Endodermal cell (in vitro differentiated cells): ENCODE results near the gene OR5K2. TPM values are rescaled to one million over a fixed set of nuclear protein-coding genes. Genes with fewer than 3 reads are reported as not detected.

Experiments
- DNase-seq: peaks from one replicate; pipeline ENCODE4 v3.0.0-alpha.2; 2017
- H3K27ac ChIP-seq: 2 replicates; pipeline ENCODE4 v1.5.1; 2013; ENCODE audit warnings: mild to moderate bottlenecking, low read depth, low read length, moderate library complexity
- H3K27me3 ChIP-seq: 2 replicates; pipeline ENCODE4 v1.6.1; 2013; ENCODE audit warnings: mild to moderate bottlenecking, low read length, moderate library complexity; ENCODE audit not compliant: insufficient read depth, control insufficient read depth, poor library complexity, severe bottlenecking
- H3K36me3 ChIP-seq: 2 replicates; pipeline ENCODE4 v1.7.0; 2013; ENCODE audit warnings: mild to moderate bottlenecking, low read length, moderate library complexity; ENCODE audit not compliant: control insufficient read depth, insufficient read depth
- H3K4me1 ChIP-seq: one replicate; pipeline ENCODE4 v1.7.0; 2013; ENCODE audit warnings: low read length; ENCODE audit not compliant: control insufficient read depth, insufficient read depth
- H3K4me3 ChIP-seq: 2 replicates; pipeline ENCODE4 v1.5.1; 2013; ENCODE audit warnings: mild to moderate bottlenecking, low read length, moderate library complexity
- H3K9ac ChIP-seq: 2 replicates; pipeline ENCODE4 v1.6.1; 2013; ENCODE audit warnings: mild to moderate bottlenecking, low read length, moderate library complexity; ENCODE audit not compliant: poor library complexity, severe bottlenecking; ENCODE audit errors: extremely low read depth
- H3K9me3 ChIP-seq: 2 replicates; pipeline ENCODE4 v1.6.1; 2013; ENCODE audit warnings: mild to moderate bottlenecking, low read length, moderate library complexity; ENCODE audit not compliant: control insufficient read depth
- H3K27ac Mint-ChIP-seq: 2 replicates; pipeline ENCODE4 v1.8.0; 2020; ENCODE audit warnings: mixed read lengths
- H3K27me3 Mint-ChIP-seq: 2 replicates; pipeline ENCODE4 v1.8.0; 2021; ENCODE audit warnings: mild to moderate bottlenecking, mixed read lengths; ENCODE audit not compliant: insufficient read depth
- H3K36me3 Mint-ChIP-seq: 2 replicates; pipeline ENCODE4 v1.8.0; 2020; ENCODE audit warnings: low read depth, mixed read lengths
- H3K4me1 Mint-ChIP-seq: 2 replicates; pipeline ENCODE4 v1.8.0; 2020; ENCODE audit warnings: mixed read lengths
- H3K4me3 Mint-ChIP-seq: 2 replicates; pipeline ENCODE4 v1.8.0; 2020; ENCODE audit warnings: mild to moderate bottlenecking, moderate library complexity, mixed read lengths
- H3K9me3 Mint-ChIP-seq: 2 replicates; pipeline ENCODE4 v1.8.0; 2020; ENCODE audit warnings: mild to moderate bottlenecking, mixed read lengths
- CTCF ChIP-seq: fragments of 200-600 bp; sonication (generic); conservative IDR thresholded peaks from 2 replicates; pipeline ENCODE4 v1.5.0; 2021; ENCODE audit warnings: antibody characterized with exemption, mild to moderate bottlenecking
- WGBS, 2 experiments: methylation state at CpG; one replicate each; pipeline versions ENCODE4 v1.1.5 to v1.1.7; 2013; ENCODE audit warnings: missing lambda C conversion rate in 2 of 2, mixed read lengths in 1 of 2; ENCODE audit not compliant: insufficient coverage in 1 of 2, insufficient read length in 1 of 2; 5-methylcytosine and 5-hydroxymethylcytosine counted together
- long read RNA-seq, 4 experiments: library from polyadenylated mRNA in 2 of 4; library from RNA in 1 of 4; library from capped mRNA in 1 of 4; stranded (forward) in 3 of 4; unstranded in 1 of 4; transcript quantifications; one replicate each; pipeline ENCODE4 v2.0.0, GENCODE V29; 2020 to 2021; ENCODE audit warnings: inconsistent platforms in 1 of 4
- polyA plus RNA-seq, 2 experiments: library from polyadenylated mRNA; stranded (reverse); fragments of 50-300 nt; gene quantifications; one replicate each; pipeline ENCODE4 v1.2.3, GENCODE V29; 2013
- total RNA-seq, 2 donors: library from RNA; stranded (reverse); fragmentation: NEBNext Ultra II Directional in 1 of 2; extraction: Animal tissue kit (Norgen Biotek cat#: 25700) in 1 of 2; gene quantifications; 2 replicates in 1 of 2; 3 replicates in 1 of 2; pipeline ENCODE4 v1.2.1, GENCODE V29; 2021

Gene OR5K2
- total RNA-seq: not detected
- not detected for polyA plus RNA-seq (2013, experiment 1 of 2)
- not detected for polyA plus RNA-seq (2013, experiment 2 of 2)
- long read RNA-seq, experiment 1: 0 reads
- long read RNA-seq, experiment 2: 0 reads
- long read RNA-seq, experiment 3: 0 reads
- long read RNA-seq, experiment 4: 0 reads

GRCh38 chr3:98497381-98497780, at the start of gene OR5K2:
Gene OR5K2 (plus strand): TSS chr3:98497681. CDS start chr3:98497681, 0 bp downstream.
- WGBS, 2 experiments: 81% methylated on average over 2 of the region's 2 CpGs; no CpG with 5 or more reads in 1 of the 2 experiments
- Mint-ChIP-seq H3K4me3 (no peak within 1 kb of the TSS), H3K9me3 (no peaks in the 10 kb centered on the region), H3K4me1 (no peaks in the 10 kb centered on the region), H3K27ac (no peak within 1 kb of the TSS), H3K36me3 (no peaks in the 10 kb centered on the region), H3K27me3 (no peaks in the 10 kb centered on the region)
- H3K9ac ChIP-seq: no peak within 1 kb of the TSS
- no peaks in the 10 kb centered on the region for H3K27me3 ChIP-seq
- TF ChIP-seq CTCF: no peak
- DNase-seq: no peak
- no peaks in the 10 kb centered on the region for H3K36me3 ChIP-seq
- no peak within 1 kb of the TSS for H3K27ac ChIP-seq
- H3K9me3 ChIP-seq: no peaks in the 10 kb centered on the region
- H3K4me3 ChIP-seq: no peak within 1 kb of the TSS
- H3K4me1 ChIP-seq: no peaks in the 10 kb centered on the region

- Histone ChIP-seq H3K36me3 (no peaks in the 10 kb centered on the region), H3K9ac (no peak overlapping the region), H3K9me3 (no peaks in the 10 kb centered on the region), H3K4me1 (no peaks in the 10 kb centered on the region), H3K27ac (no peak overlapping the region), H3K4me3 (no peak overlapping the region), H3K27me3 (no peaks in the 10 kb centered on the region)
- no peaks in the 10 kb centered on the region for H3K27me3 Mint-ChIP-seq
- no peak overlapping the region for H3K27ac Mint-ChIP-seq
- H3K4me1 Mint-ChIP-seq: no peaks in the 10 kb centered on the region
- no peaks in the 10 kb centered on the region for H3K9me3 Mint-ChIP-seq
- no peak for TF ChIP-seq CTCF
- no peak overlapping the region for H3K4me3 Mint-ChIP-seq
- WGBS, 2 experiments: 92 to 100% methylated on average over 1 to 6 of the region's 7 CpGs
- no peak for DNase-seq
- H3K36me3 Mint-ChIP-seq: no peaks in the 10 kb centered on the region
These were observed 47.8 kb upstream of the OR5K2 start for GRCh38 chr3:98449606-98450193.

GRCh38 chr3:98450372-98450771, 47.1 kb upstream of the OR5K2 start:
- Histone ChIP-seq H3K36me3 (no peaks in the 10 kb centered on the region), H3K27ac (no peak overlapping the region), H3K9ac (no peak overlapping the region), H3K4me1 (no peaks in the 10 kb centered on the region), H3K4me3 (no peak overlapping the region), H3K27me3 (no peaks in the 10 kb centered on the region), H3K9me3 (no peaks in the 10 kb centered on the region)
- Mint-ChIP-seq H3K4me1 (no peaks in the 10 kb centered on the region), H3K27ac (no peak overlapping the region), H3K27me3 (no peaks in the 10 kb centered on the region), H3K36me3 (no peaks in the 10 kb centered on the region), H3K9me3 (no peaks in the 10 kb centered on the region), H3K4me3 (no peak overlapping the region)
- no peak for TF ChIP-seq CTCF
- WGBS, 2 experiments: 84 to 89% methylated on average over 3 to 4 of the region's 4 CpGs
- no peak for DNase-seq
